Cardiac fibroblast (primary cell): ENCODE data around the gene SLC37A1.
"Not testable (repeated sequence)": the region's sequence is repeated elsewhere in the genome, so short reads cannot be mapped to it uniquely, and the experiment has no call there.

ENCODE experiments used
- DNase-seq, 2 donors: peaks; one replicate each; pipeline versions ENCODE4 v3.0.0 to v3.0.0-alpha.2; 2010; ENCODE audit warnings: low read depth in 2 of 2
- H3K4me3 ChIP-seq, 2 donors: replicated peaks in 1 of 2; 1 replicate in 1 of 2; 2 replicates in 1 of 2; pipeline ENCODE4 v1.5.1; 2011; ENCODE audit warnings: low read depth in 2 of 2, low read length in 2 of 2, mild to moderate bottlenecking in 2 of 2, moderate library complexity in 1 of 2
- CTCF ChIP-seq: IDR thresholded peaks from one replicate; pipeline ENCODE4 v1.5.1; 2011; ENCODE audit warnings: low read depth, mild to moderate bottlenecking, low read length, inconsistent platforms

SLC37A1 gene

GRCh38 chr21:42468491-42469131 is 45.0 kb upstream of the SLC37A1 start:
- no peak overlapping the region for H3K4me3 ChIP-seq
- DNase-seq = no peak
- no peak for TF ChIP-seq CTCF

GRCh38 chr21:42469272-42469671 is 44.4 kb upstream of the SLC37A1 start:
- H3K4me3 ChIP-seq = no peak overlapping the region
- no peak for TF ChIP-seq CTCF
- DNase-seq = no peak

GRCh38 chr21:42469726-42470125 is 43.9 kb upstream of the SLC37A1 start:
- not testable (repeated sequence) for DNase-seq, H3K4me3 ChIP-seq

GRCh38 chr21:42471206-42471605 is 42.4 kb upstream of the SLC37A1 start:
- H3K4me3 ChIP-seq = no peak overlapping the region
- DNase-seq = no peak
- no peak for TF ChIP-seq CTCF

GRCh38 chr21:42471716-42472330 is 41.8 kb upstream of the SLC37A1 start:
- no peak overlapping the region for H3K4me3 ChIP-seq
- no peak for DNase-seq
- TF ChIP-seq CTCF = no peak

- TF ChIP-seq CTCF = no peak
- no peak for DNase-seq
- H3K4me3 ChIP-seq = no peak overlapping the region
Measured at GRCh38 chr21:42472521-42472920, 41.1 kb upstream of the SLC37A1 start.

- no peak for TF ChIP-seq CTCF
- H3K4me3 ChIP-seq = no peak overlapping the region
- DNase-seq = no peak
Measured at GRCh38 chr21:42473498-42474042, 40.1 kb upstream of the SLC37A1 start.
